GM23338 (cell line): Measurements from ENCODE around the gene CEBPG. TPM values are rescaled to one million over a fixed set of nuclear protein-coding genes. Genes with fewer than 3 reads are reported as not detected.
A peak's percentile ranks its signal among the peaks of the same experiment; 100 is the strongest.

Experiments
- ATAC-seq: fragments of 200-7000 bp; cut with Tn5 transposase; 3 replicates; pipeline ENCODE4 v1.9.1; 2020
- DNase-seq: peaks from one replicate; pipeline ENCODE4 v3.0.0-alpha.2; 2015; ENCODE audit warnings: low spot score
- H2AFZ ChIP-seq: fragments of 200-600 bp; sonication (generic); 2 replicates; pipeline ENCODE4 v1.8.0; 2016; ENCODE audit warnings: antibody characterized with exemption, mild to moderate bottlenecking, moderate library complexity
- H3F3A ChIP-seq: fragments of 200-600 bp; sonication (generic); replicated peaks from 2 replicates; pipeline ENCODE4 v1.8.0; 2017; ENCODE audit warnings: antibody characterized with exemption, mixed run types, low read depth
- H3K27ac ChIP-seq: fragments of 200-600 bp; sonication (generic); 2 replicates; pipeline ENCODE4 v1.6.1; 2016; ENCODE audit warnings: low read depth
- H3K27me3 ChIP-seq: fragments of 200-600 bp; sonication (generic); 2 replicates; pipeline ENCODE4 v1.8.0; 2016; ENCODE audit warnings: mild to moderate bottlenecking, mixed run types, moderate library complexity; ENCODE audit not compliant: insufficient read depth
- H3K36me3 ChIP-seq: fragments of 200-600 bp; sonication (generic); 2 replicates; pipeline ENCODE4 v1.8.0; 2016; ENCODE audit warnings: mild to moderate bottlenecking; ENCODE audit not compliant: insufficient read depth
- H3K4me1 ChIP-seq: fragments of 200-600 bp; sonication (generic); 2 replicates; pipeline ENCODE4 v1.8.0; 2016; ENCODE audit warnings: mild to moderate bottlenecking, moderate library complexity; ENCODE audit not compliant: insufficient read depth
- H3K4me2 ChIP-seq: fragments of 200-600 bp; sonication (generic); 2 replicates; pipeline ENCODE4 v1.7.1; 2017; ENCODE audit warnings: mixed run types
- H3K4me3 ChIP-seq: fragments of 200-600 bp; sonication (generic); 2 replicates; pipeline ENCODE4 v1.6.1; 2016; ENCODE audit warnings: mixed run types
- H3K79me2 ChIP-seq: fragments of 200-600 bp; sonication (generic); replicated peaks from 2 replicates; pipeline ENCODE4 v1.8.0; 2017; ENCODE audit warnings: mild to moderate bottlenecking; ENCODE audit not compliant: insufficient read depth
- H3K9me2 ChIP-seq: fragments of 200-600 bp; sonication (generic); 2 replicates; pipeline ENCODE4 v1.8.0; 2017; ENCODE audit not compliant: insufficient read depth
- H4K20me1 ChIP-seq: fragments of 200-600 bp; sonication (generic); replicated peaks from 2 replicates; pipeline ENCODE4 v1.8.0; 2017; ENCODE audit warnings: mild to moderate bottlenecking; ENCODE audit not compliant: insufficient read depth
- H3K27ac Mint-ChIP-seq: 2 replicates; pipeline ENCODE4 v1.8.0; 2020; ENCODE audit warnings: inconsistent platforms, mild to moderate bottlenecking, moderate library complexity, mixed read lengths
- H3K27me3 Mint-ChIP-seq: 3 replicates; pipeline ENCODE4 v1.8.0; 2022; ENCODE audit warnings: low read depth, mild to moderate bottlenecking, moderate library complexity, mixed read lengths, inconsistent platforms; ENCODE audit not compliant: insufficient read depth, poor library complexity
- H3K36me3 Mint-ChIP-seq: 3 replicates; pipeline ENCODE4 v1.8.0; 2021; ENCODE audit warnings: low read depth, mild to moderate bottlenecking, inconsistent platforms, moderate library complexity, mixed read lengths
- H3K4me1 Mint-ChIP-seq: 3 replicates; pipeline ENCODE4 v1.8.0; 2020; ENCODE audit warnings: mild to moderate bottlenecking, inconsistent platforms, mixed read lengths
- H3K4me3 Mint-ChIP-seq: 3 replicates; pipeline ENCODE4 v1.8.0; 2021; ENCODE audit warnings: moderate library complexity, mild to moderate bottlenecking, inconsistent platforms, mixed read lengths
- H3K9me3 Mint-ChIP-seq: 3 replicates; pipeline ENCODE4 v1.8.0; 2020; ENCODE audit warnings: moderate library complexity, mild to moderate bottlenecking, inconsistent platforms, mixed read lengths
- CTCF ChIP-seq, 2 experiments: fragments of 200-600 bp in 1 of 2; sonication (generic) in 1 of 2; conservative IDR thresholded peaks; 2 replicates each; pipeline versions ENCODE4 v1.5.1 to v1.6.1; 2016 to 2017; ENCODE audit warnings: antibody characterized with exemption in 2 of 2, low read depth in 2 of 2, mild to moderate bottlenecking in 2 of 2, moderate library complexity in 1 of 2
- NANOG ChIP-seq: IDR thresholded peaks from 2 replicates; pipeline ENCODE4 v1.6.1; 2016; ENCODE audit warnings: antibody characterized with exemption, borderline replicate concordance
- STAT1 ChIP-seq: IDR thresholded peaks from one replicate; pipeline ENCODE4 v1.6.1; 2016; ENCODE audit warnings: antibody characterized with exemption; ENCODE audit not compliant: unreplicated experiment
- ZNF114 ChIP-seq: fragments of 250-450 bp; sonication (Bioruptor Pico); IDR thresholded peaks from 2 replicates; pipeline ENCODE4 v1.5.0; 2020; ENCODE audit warnings: mild to moderate bottlenecking, moderate library complexity
- ZNF331 ChIP-seq: fragments of 250-450 bp; sonication (Bioruptor Pico); IDR thresholded peaks from 2 replicates; pipeline ENCODE4 v1.5.0; 2020; ENCODE audit warnings: low read depth, mild to moderate bottlenecking, moderate library complexity
- ZNF462 ChIP-seq: fragments of 250-450 bp; sonication (Bioruptor Pico); IDR thresholded peaks from 2 replicates; pipeline ENCODE4 v1.5.0; 2020; ENCODE audit warnings: mild to moderate bottlenecking, moderate library complexity
- polyA plus RNA-seq: library from polyadenylated mRNA; unstranded; fragments of >200 nt; fragmentation: Nextera tagmentation; extraction: Ambion mirVana; gene quantifications from 2 replicates; pipeline ENCODE4 v1.2.1, GENCODE V29; 2016
- total RNA-seq: library from RNA; depleted of rRNA; stranded (reverse); fragments of >200 nt; shearing (Covaris generic); gene quantifications from 2 replicates; pipeline ENCODE4 v1.2.3, GENCODE V29; 2014

CEBPG gene
- total and polyA plus RNA-seq, 2 experiments from 2014 or later = 25.9 to 50.2 TPM

GRCh38 chr19:33397536-33398360 lies 24.2 kb downstream of the CEBPG start:
- Histone ChIP-seq H3K27ac (no peak overlapping the region), H2AFZ (no peak overlapping the region), H3K9me2 (no peaks in the 10 kb centered on the region), H3K4me1 (no peaks in the 10 kb centered on the region), H3K4me3 (no peak overlapping the region), H4K20me1 (no peaks in the 10 kb centered on the region), H3K79me2 (no peaks in the 10 kb centered on the region), H3K4me2 (no peak overlapping the region), H3K36me3 (no peaks in the 10 kb centered on the region), H3K27me3 (no peaks in the 10 kb centered on the region), H3F3A (no peaks in the 10 kb centered on the region)
- H3K4me3 Mint-ChIP-seq = no peak overlapping the region
- ATAC-seq = peak; percentile 29
- no peaks in the 10 kb centered on the region for H3K36me3 Mint-ChIP-seq
- H3K4me1 Mint-ChIP-seq = peaks cover 19% of the 10 kb centered on the region
- TF ChIP-seq CTCF (conservative IDR thresholded peaks at IDR 0.05; ENCODE audit: low read depth in 2 of 2) (peak; percentile 24 to 39; a peak in 2 of 4 replicates), ZNF114 (CRISPR knock-in tag) (no peak)
- no peak overlapping the region for H3K27ac Mint-ChIP-seq
- H3K9me3 Mint-ChIP-seq = no peaks in the 10 kb centered on the region; the same call in 2 of the 3 replicates
- peaks cover 6% of the 10 kb centered on the region for H3K27me3 Mint-ChIP-seq
- DNase-seq = no peak

GRCh38 chr19:33398361-33399060 lies 25.0 kb downstream of the CEBPG start:
- Mint-ChIP-seq H3K4me1 (peaks cover 16% of the 10 kb centered on the region), H3K27ac (no peak overlapping the region), H3K27me3 (peaks cover 6% of the 10 kb centered on the region), H3K4me3 (no peak overlapping the region; the same call in 2 of the 3 replicates), H3K36me3 (no peaks in the 10 kb centered on the region), H3K9me3 (no peaks in the 10 kb centered on the region; the same call in 2 of the 3 replicates)
- DNase-seq (no peak), ATAC-seq (no peak)
- Histone ChIP-seq H3K4me3 (no peak overlapping the region), H3K27ac (no peak overlapping the region), H3K4me1 (no peaks in the 10 kb centered on the region), H3K4me2 (no peak overlapping the region), H2AFZ (no peak overlapping the region), H3K79me2 (no peaks in the 10 kb centered on the region), H3K36me3 (no peaks in the 10 kb centered on the region), H3K9me2 (no peaks in the 10 kb centered on the region), H3K27me3 (no peaks in the 10 kb centered on the region), H3F3A (no peaks in the 10 kb centered on the region), H4K20me1 (no peaks in the 10 kb centered on the region)
- TF ChIP-seq STAT1 (no peak), CTCF (conservative IDR thresholded peaks at IDR 0.05; ENCODE audit: low read depth in 2 of 2) (0 out of 4 replicates have a peak, but pooled peaks of 1 of the 2 experiments have one; percentile 1), ZNF331 (no peak), ZNF114 (CRISPR knock-in tag) (no peak), NANOG (no peak), ZNF462 (CRISPR knock-in tag) (no peak)
